Esophagus squamous epithelium (tissue), 5 donors: ENCODE measurements around the gene EMC8. TPM values are rescaled to one million over a fixed set of nuclear protein-coding genes. Genes with fewer than 3 reads are reported as not detected.

Experiments
- DNase-seq: peaks from one replicate; lab custom pipeline; 2025; lab: John Stamatoyannopoulos, UW
- H3K27ac ChIP-seq, 4 donors: fragments of 200-600 bp; sonication (generic); one replicate each; pipeline ENCODE4 v1.5.1; 2016 to 2019; ENCODE audit warnings: mild to moderate bottlenecking in 1 of 4
- H3K27me3 ChIP-seq, 4 donors: fragments of 200-600 bp; sonication (generic); 1 replicate in 3 of 4; 2 replicates in 1 of 4; pipeline versions ENCODE4 v1.5.1 to v1.6.0; 2017 to 2021; ENCODE audit warnings: antibody characterized with exemption in 1 of 4
- H3K36me3 ChIP-seq, 3 donors: fragments of 200-600 bp; sonication (generic); one replicate each; pipeline ENCODE4 v1.5.1; 2016 to 2019
- H3K4me1 ChIP-seq, 3 donors: fragments of 200-600 bp; sonication (generic); one replicate each; pipeline ENCODE4 v1.5.1; 2017 to 2019
- H3K4me3 ChIP-seq, 4 donors: fragments of 200-600 bp; sonication (generic); 1 replicate in 3 of 4; 2 replicates in 1 of 4; pipeline ENCODE4 v1.5.1; 2016 to 2019; ENCODE audit warnings: mild to moderate bottlenecking in 2 of 4, moderate library complexity in 1 of 4
- H3K9me3 ChIP-seq, 3 donors: fragments of 200-600 bp; sonication (generic); one replicate each; pipeline ENCODE4 v1.5.1; 2016 to 2019
- POLR2A ChIP-seq, 4 donors: fragments of 450-650 bp; IDR thresholded peaks; one replicate each; pipeline ENCODE4 v1.6.1; 2017; ENCODE audit warnings: antibody characterized with exemption in 4 of 4, mild to moderate bottlenecking in 4 of 4, moderate library complexity in 3 of 4
- WGBS, 2 donors: methylation state at CpG; one replicate each; pipeline ENCODE4 v1.1.5; 2018; 5-methylcytosine and 5-hydroxymethylcytosine counted together
- intact Hi-C: fragments of 100-400 bp; cut with DNase I; formaldehyde crosslinking; loops from one replicate; pipeline ENCODE4 v1.15.0; 2022
- total RNA-seq, 4 donors: library from RNA; depleted of rRNA; stranded (reverse); fragments of >200 nt; gene quantifications; one replicate each; pipeline ENCODE4 v1.1.0, GENCODE V29; 2016
- TF ChIP-seq, protein P1 (sequence below), 6 experiments: fragments of 450-650 bp in 4 of 6; fragments of 200-600 bp in 2 of 6; sonication (generic) in 2 of 6; IDR thresholded peaks; one replicate each; pipeline ENCODE4 v1.5.1; 2016 to 2019; ENCODE audit warnings: antibody characterized with exemption in 6 of 6, mild to moderate bottlenecking in 4 of 6, moderate library complexity in 4 of 6
- donor health status: DM: yes; HTN: yes; CAD: no.

Gene EMC8
- total RNA-seq, 4 donors from 2014 or later = 18.7 to 32.4 (median 23.9) TPM

GRCh38 chr16:85767531-85767930 is 31.8 kb downstream of the EMC8 start:
- 31 to 38% methylated on average over 6 to 8 of the region's 8 CpGs for WGBS, 2 donors
- intact Hi-C loops = no loop called here
- H3K36me3 ChIP-seq = no peaks in the 10 kb centered on the region
- TF ChIP-seq, protein P1, sequence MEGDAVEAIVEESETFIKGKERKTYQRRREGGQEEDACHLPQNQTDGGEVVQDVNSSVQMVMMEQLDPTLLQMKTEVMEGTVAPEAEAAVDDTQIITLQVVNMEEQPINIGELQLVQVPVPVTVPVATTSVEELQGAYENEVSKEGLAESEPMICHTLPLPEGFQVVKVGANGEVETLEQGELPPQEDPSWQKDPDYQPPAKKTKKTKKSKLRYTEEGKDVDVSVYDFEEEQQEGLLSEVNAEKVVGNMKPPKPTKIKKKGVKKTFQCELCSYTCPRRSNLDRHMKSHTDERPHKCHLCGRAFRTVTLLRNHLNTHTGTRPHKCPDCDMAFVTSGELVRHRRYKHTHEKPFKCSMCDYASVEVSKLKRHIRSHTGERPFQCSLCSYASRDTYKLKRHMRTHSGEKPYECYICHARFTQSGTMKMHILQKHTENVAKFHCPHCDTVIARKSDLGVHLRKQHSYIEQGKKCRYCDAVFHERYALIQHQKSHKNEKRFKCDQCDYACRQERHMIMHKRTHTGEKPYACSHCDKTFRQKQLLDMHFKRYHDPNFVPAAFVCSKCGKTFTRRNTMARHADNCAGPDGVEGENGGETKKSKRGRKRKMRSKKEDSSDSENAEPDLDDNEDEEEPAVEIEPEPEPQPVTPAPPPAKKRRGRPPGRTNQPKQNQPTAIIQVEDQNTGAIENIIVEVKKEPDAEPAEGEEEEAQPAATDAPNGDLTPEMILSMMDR (IDR thresholded peaks at IDR 0.05) = no peak
- no peak for TF ChIP-seq POLR2A (IDR thresholded peaks at IDR 0.05)
- H3K27ac ChIP-seq = no peak overlapping the region
- no peaks in the 10 kb centered on the region for H3K9me3 ChIP-seq
- H3K27me3 ChIP-seq = peaks cover 0 to 37% (median 0%) of the 10 kb centered on the region in 4 donors
- no peak overlapping the region for H3K4me3 ChIP-seq
- no peak for DNase-seq
- peaks cover 0 to 9% (median 5%) of the 10 kb centered on the region in 3 donors for H3K4me1 ChIP-seq

DNA sequence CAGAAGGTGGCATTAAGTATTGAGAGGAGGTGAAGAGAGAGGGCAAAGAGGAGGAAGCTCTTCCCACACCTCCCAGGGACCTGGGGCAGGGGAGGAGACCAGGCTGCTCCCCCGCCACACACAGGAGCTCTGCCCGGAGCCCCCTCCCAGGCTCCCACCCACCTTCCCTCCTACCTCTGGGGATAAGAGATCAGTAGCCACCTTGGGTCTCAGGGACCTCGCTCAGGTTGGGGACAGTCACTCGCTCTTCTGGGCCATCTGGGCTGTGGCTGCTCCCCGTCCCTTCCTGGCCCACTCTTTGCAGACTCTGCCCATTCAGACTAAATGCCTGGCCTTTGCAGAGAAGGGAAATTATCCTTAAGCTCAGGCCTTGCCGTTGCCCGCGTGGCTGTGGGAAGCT is 33.6 kb downstream of the EMC8 start:
- peaks cover 0 to 55% (median 0%) of the 10 kb centered on the region in 4 donors for H3K27me3 ChIP-seq
- intact Hi-C loops = no loop called here
- TF ChIP-seq POLR2A (IDR thresholded peaks at IDR 0.05) = no peak
- TF ChIP-seq, protein P1 (IDR thresholded peaks at IDR 0.05) = no peak
- 60 to 81% methylated on average over 4 to 8 of the region's 8 CpGs for WGBS, 2 donors
- DNase-seq = no peak
- H3K36me3 ChIP-seq = no peaks in the 10 kb centered on the region
- H3K9me3 ChIP-seq = no peaks in the 10 kb centered on the region
- no peak overlapping the region for H3K4me3 ChIP-seq
- H3K27ac ChIP-seq = no peak overlapping the region
- peaks cover 0 to 9% (median 5%) of the 10 kb centered on the region in 3 donors for H3K4me1 ChIP-seq

DNA sequence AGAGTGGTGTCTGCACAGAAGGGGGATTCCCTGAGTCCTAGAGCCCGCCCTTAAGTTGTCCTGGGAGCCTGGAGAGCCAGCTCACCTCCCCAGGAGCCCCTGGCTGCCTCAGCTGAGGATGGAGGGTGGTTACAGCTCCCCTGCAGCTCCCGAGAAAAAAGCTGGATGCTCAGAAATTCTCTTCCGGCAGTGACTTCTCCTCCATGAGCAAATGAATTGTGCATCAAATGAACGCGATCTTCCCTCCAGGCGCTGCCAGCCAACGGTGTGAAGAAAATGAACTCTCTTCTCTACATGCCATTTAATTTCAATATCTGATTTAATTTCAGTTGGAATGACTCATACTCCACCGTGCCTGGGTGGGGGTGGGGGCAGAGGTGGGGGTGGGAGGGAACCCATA is 34.1 kb downstream of the EMC8 start:
- TF ChIP-seq POLR2A (IDR thresholded peaks at IDR 0.05) = no peak
- TF ChIP-seq, protein P1 (IDR thresholded peaks at IDR 0.05) = no peak
- no peak overlapping the region for H3K27ac ChIP-seq
- peaks cover 0 to 60% (median 0%) of the 10 kb centered on the region in 4 donors for H3K27me3 ChIP-seq
- H3K4me1 ChIP-seq = peaks cover 0 to 9% (median 5%) of the 10 kb centered on the region in 3 donors
- H3K36me3 ChIP-seq = no peaks in the 10 kb centered on the region
- H3K9me3 ChIP-seq = no peaks in the 10 kb centered on the region
- no peak for DNase-seq
- H3K4me3 ChIP-seq = no peak overlapping the region
- intact Hi-C loops = no loop called here
- WGBS, 2 donors = 44 to 54% methylated on average over 7 to 8 of the region's 8 CpGs

DNA sequence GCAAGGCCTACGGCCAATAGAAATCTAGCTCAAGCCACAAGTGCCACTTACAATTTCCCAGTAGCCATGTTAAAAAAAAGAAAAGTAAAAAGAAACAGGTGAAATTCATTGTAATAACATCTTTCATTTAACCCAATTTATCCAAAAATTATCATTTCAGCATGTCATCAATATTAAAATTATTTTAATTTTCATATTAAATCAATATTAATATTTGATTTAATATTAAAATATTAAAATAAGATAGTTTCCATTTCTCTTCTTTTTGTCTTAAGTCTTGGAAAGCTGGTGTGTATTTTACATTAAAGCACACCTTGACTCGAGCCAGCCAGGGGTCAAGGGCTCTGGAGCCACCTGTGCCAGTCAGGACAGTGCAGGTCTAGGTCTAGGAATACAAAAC is 35.7 kb downstream of the EMC8 start:
- intact Hi-C loops = no loop called here
- WGBS, 2 donors = 72 to 82% methylated on average over 2 of the region's 2 CpGs

DNA sequence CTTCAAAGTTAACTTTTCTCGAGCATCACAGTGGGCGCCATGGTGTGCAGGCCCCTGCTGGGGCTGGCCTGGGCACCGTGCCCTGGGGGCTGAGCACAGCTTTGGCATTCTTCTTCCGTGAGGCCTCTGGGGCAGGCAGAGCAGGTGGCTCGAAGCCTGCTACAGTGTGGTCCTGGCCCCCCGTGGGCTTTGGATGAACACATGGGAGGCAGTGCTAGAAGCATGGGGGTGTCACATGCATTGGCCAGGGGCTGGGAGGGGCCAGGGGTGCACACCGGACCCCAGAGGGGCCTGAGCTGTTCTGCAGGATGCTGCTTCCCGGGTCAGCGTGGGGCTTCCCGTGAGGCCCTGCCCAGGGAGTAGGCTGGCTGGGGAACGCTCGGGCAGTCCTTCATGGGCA is 36.4 kb downstream of the EMC8 start:
- intact Hi-C loops = no loop called here
- DNase-seq = no peak
- TF ChIP-seq, protein P1 (IDR thresholded peaks at IDR 0.05) = no peak
- TF ChIP-seq POLR2A (IDR thresholded peaks at IDR 0.05) = no peak
- Histone ChIP-seq H3K36me3 (no peaks in the 10 kb centered on the region), H3K27me3 (peaks cover 0 to 79% (median 0%) of the 10 kb centered on the region in 4 donors), H3K9me3 (no peaks in the 10 kb centered on the region), H3K4me3 (no peak overlapping the region), H3K27ac (no peak overlapping the region), H3K4me1 (peaks cover 0 to 8% (median 5%) of the 10 kb centered on the region in 3 donors)
- WGBS, 2 donors = 87% methylated on average over 5 of the region's 12 CpGs; no CpG with 5 or more reads in 1 of the 2 donors

More for the DNA sequence above, 35.7 kb downstream of the EMC8 start:
- no peaks in the 10 kb centered on the region for H3K9me3 ChIP-seq
- no peak overlapping the region for H3K27ac ChIP-seq
- H3K4me1 ChIP-seq = peaks cover 0 to 9% (median 5%) of the 10 kb centered on the region in 3 donors
- no peak overlapping the region for H3K4me3 ChIP-seq
- TF ChIP-seq, protein P1 (IDR thresholded peaks at IDR 0.05) = no peak
- no peak for TF ChIP-seq POLR2A (IDR thresholded peaks at IDR 0.05)
- no peak for DNase-seq
- H3K36me3 ChIP-seq = no peaks in the 10 kb centered on the region
- H3K27me3 ChIP-seq = peaks cover 0 to 76% (median 0%) of the 10 kb centered on the region in 4 donors
